Adrenal gland (tissue), 12 donors: ENCODE results near the gene PDS5A. TPM values are rescaled to one million over a fixed set of nuclear protein-coding genes. Genes with fewer than 3 reads are reported as not detected.
"Not testable (repeated sequence)": the region's sequence is repeated elsewhere in the genome, so short reads cannot be mapped to it uniquely, and the experiment has no call there.

ENCODE experiments used
- DNase-seq, 7 donors: peaks; one replicate each; pipeline ENCODE4 v3.0.0-alpha.2; 2019 to 2020
- H3K27ac ChIP-seq, 5 donors: fragments of 200-600 bp; sonication (generic) in 4 of 5; 1 replicate in 3 of 5; 2 replicates in 2 of 5; pipeline versions ENCODE4 v1.5.1 to v1.8.0; 2016 to 2020; ENCODE audit warnings: mild to moderate bottlenecking in 1 of 5
- H3K27me3 ChIP-seq: fragments of 200-600 bp; 2 replicates; pipeline ENCODE4 v1.8.0; 2021
- H3K36me3 ChIP-seq, 2 donors: fragments of 200-600 bp; replicated peaks in 1 of 2; 1 replicate in 1 of 2; 2 replicates in 1 of 2; pipeline versions ENCODE4 v1.5.1 to v1.8.0; 2018 to 2022
- H3K4me1 ChIP-seq, 2 donors: fragments of 200-600 bp; replicated peaks in 1 of 2; 1 replicate in 1 of 2; 2 replicates in 1 of 2; pipeline versions ENCODE4 v1.5.1 to v1.8.0; 2018 to 2021
- H3K4me3 ChIP-seq, 4 donors: fragments of 200-600 bp; sonication (generic) in 3 of 4; one replicate each; pipeline ENCODE4 v1.5.1; 2016 to 2018
- H3K9me3 ChIP-seq, 3 donors: fragments of 200-600 bp; sonication (generic) in 1 of 3; replicated peaks in 1 of 3; 1 replicate in 2 of 3; 2 replicates in 1 of 3; pipeline versions ENCODE4 v1.5.1 to v1.8.0; 2016 to 2021
- POLR2A ChIP-seq, 2 donors: fragments of 450-650 bp; IDR thresholded peaks; one replicate each; pipeline ENCODE4 v1.6.1; 2017; ENCODE audit warnings: antibody characterized with exemption in 2 of 2, mild to moderate bottlenecking in 2 of 2, moderate library complexity in 1 of 2
- WGBS, 4 donors: extraction: QIAGEN DNeasy Blood & Tissue Kit in 2 of 4; methylation state at CpG; one replicate each; pipeline versions ENCODE4 v1.1.5 to v1.1.7; 2013 to 2017; 5-methylcytosine and 5-hydroxymethylcytosine counted together
- intact Hi-C, 2 donors: fragments of 100-400 bp; cut with DNase I; formaldehyde crosslinking; loops; one replicate each; pipeline versions ENCODE4 v1.14.1 to v1.15.0; 2022 to 2023
- polyA plus RNA-seq, 3 donors: library from polyadenylated mRNA; stranded (reverse); fragments of 200-250 nt in 2 of 3; fragments of 350-450 nt in 1 of 3; fragmentation: Illumina TruSeq in 1 of 3; extraction: RNeasy Lipid Tissue Mini Kit (QIAGEN cat#74804) in 1 of 3; gene quantifications; one replicate each; pipeline ENCODE4 v1.2.3, GENCODE V29; 2013 to 2014
- total RNA-seq, 9 donors: library from RNA; depleted of rRNA in 4 of 9; stranded (reverse); fragments of >200 nt in 4 of 9; fragments of 120-200 nt in 1 of 9; fragmentation: NEBNext Ultra II Directional in 1 of 9; extraction: Animal tissue kit (Norgen Biotek cat#: 25700) in 1 of 9; gene quantifications; one replicate each; pipeline versions ENCODE4 v1.1.0 to v1.2.4, GENCODE V29; 2013 to 2023
- TF ChIP-seq, protein P1 (sequence below), 6 experiments: fragments of 450-650 bp in 4 of 6; fragments of 200-600 bp in 2 of 6; sonication (generic) in 1 of 6; IDR thresholded peaks; 1 replicate in 5 of 6; 2 replicates in 1 of 6; pipeline versions ENCODE4 v1.5.1 to v1.8.0; 2016 to 2021; ENCODE audit warnings: antibody characterized with exemption in 6 of 6, mild to moderate bottlenecking in 2 of 6, moderate library complexity in 1 of 6
- donor health status: healthy with polysubstance abuse.
- donor health status: Bipolar disorder and iron deficiency.
- donor health status: DM: yes; HTN: yes; CAD: no.
- donor health status: DM: no; HTN: no; CAD: no.
- donor health status: DM: no; HTN: no; CAD: no.
- donor health status: DM: yes; HTN: yes; CAD: no.

The PDS5A gene
- total and polyA plus RNA-seq, 12 donors = 16.2 to 63.2 (median 45.5) TPM

GRCh38 chr4:39850727-39851126 lies 127.0 kb downstream of the PDS5A start:
- no peak overlapping the region for H3K4me3 ChIP-seq
- DNase-seq = no peak
- intact Hi-C loops = no loop called here
- H3K4me1 ChIP-seq = no peaks in the 10 kb centered on the region
- no peaks in the 10 kb centered on the region for H3K27me3 ChIP-seq
- no peaks in the 10 kb centered on the region for H3K9me3 ChIP-seq
- H3K27ac ChIP-seq = no peak overlapping the region
- TF ChIP-seq, protein P1, sequence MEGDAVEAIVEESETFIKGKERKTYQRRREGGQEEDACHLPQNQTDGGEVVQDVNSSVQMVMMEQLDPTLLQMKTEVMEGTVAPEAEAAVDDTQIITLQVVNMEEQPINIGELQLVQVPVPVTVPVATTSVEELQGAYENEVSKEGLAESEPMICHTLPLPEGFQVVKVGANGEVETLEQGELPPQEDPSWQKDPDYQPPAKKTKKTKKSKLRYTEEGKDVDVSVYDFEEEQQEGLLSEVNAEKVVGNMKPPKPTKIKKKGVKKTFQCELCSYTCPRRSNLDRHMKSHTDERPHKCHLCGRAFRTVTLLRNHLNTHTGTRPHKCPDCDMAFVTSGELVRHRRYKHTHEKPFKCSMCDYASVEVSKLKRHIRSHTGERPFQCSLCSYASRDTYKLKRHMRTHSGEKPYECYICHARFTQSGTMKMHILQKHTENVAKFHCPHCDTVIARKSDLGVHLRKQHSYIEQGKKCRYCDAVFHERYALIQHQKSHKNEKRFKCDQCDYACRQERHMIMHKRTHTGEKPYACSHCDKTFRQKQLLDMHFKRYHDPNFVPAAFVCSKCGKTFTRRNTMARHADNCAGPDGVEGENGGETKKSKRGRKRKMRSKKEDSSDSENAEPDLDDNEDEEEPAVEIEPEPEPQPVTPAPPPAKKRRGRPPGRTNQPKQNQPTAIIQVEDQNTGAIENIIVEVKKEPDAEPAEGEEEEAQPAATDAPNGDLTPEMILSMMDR (IDR thresholded peaks at IDR 0.05) = no peak
- no peak for TF ChIP-seq POLR2A (IDR thresholded peaks at IDR 0.05)
- peaks cover 0 to 24% of the 10 kb centered on the region in 2 donors for H3K36me3 ChIP-seq

DNA sequence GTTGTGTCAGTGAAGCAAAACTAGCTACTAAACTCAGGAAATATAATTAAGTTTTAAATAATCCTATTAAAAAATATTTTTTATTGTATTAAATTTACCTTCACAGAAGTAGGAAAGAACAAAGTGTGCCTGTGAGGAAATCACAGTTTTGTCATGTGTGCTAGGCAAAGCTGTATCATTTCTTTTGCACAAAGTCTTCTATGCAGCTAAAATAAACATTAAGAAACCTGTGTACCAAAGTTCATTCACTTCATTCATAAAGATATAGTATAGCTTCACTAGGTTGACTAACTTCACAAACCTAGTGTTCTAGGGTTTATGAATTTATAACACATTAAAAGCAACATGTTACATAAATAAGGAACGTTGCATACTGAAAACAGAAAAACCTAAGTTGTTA lies 131.0 kb downstream of the PDS5A start:
- no peaks in the 10 kb centered on the region for H3K27me3 ChIP-seq
- no peak overlapping the region for H3K4me3 ChIP-seq
- no peak overlapping the region for H3K27ac ChIP-seq
- H3K9me3 ChIP-seq = no peaks in the 10 kb centered on the region
- no peak for TF ChIP-seq POLR2A (IDR thresholded peaks at IDR 0.05)
- TF ChIP-seq, protein P1 (IDR thresholded peaks at IDR 0.05) = no peak
- no peak for DNase-seq
- intact Hi-C loops = no loop called here
- H3K4me1 ChIP-seq = no peaks in the 10 kb centered on the region
- peaks cover 0 to 28% of the 10 kb centered on the region in 2 donors for H3K36me3 ChIP-seq
- WGBS, 4 donors = 81 to 98% (median 86%) methylated on average over 1 of the region's 1 CpG

- DNase-seq = no peak
- Histone ChIP-seq H3K36me3 (peaks cover 0 to 33% of the 10 kb centered on the region in 2 donors), H3K4me1 (no peaks in the 10 kb centered on the region), H3K27ac (no peak overlapping the region), H3K27me3 (no peaks in the 10 kb centered on the region), H3K4me3 (no peak overlapping the region), H3K9me3 (no peaks in the 10 kb centered on the region)
- WGBS, 4 donors = 87 to 89% (median 88%) methylated on average over 12 of the region's 12 CpGs
- intact Hi-C loops = no loop called here
- no peak for TF ChIP-seq POLR2A (IDR thresholded peaks at IDR 0.05)
- TF ChIP-seq, protein P1 (IDR thresholded peaks at IDR 0.05) = no peak
Observed at GRCh38 chr4:39846120-39846519, 131.6 kb downstream of the PDS5A start.

DNA sequence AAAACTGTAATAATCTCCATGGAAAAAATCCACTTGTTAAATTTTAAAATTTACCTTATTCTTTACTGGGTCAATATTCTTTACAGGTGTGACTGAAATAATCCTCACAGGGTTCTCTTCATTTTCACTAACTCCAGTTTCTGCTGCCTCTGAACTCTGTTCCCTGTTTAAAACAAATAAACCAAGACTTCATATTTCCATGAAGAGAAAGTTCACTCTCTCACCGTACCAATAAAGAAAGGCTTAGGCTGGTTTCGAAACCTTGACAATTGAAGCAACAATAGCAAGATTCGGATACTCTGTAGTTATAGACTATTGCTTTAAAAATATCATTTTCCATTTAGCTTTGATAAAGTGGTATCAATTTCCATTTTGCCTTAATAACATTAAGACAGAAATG lies 135.8 kb downstream of the PDS5A start:
- H3K4me1 ChIP-seq = no peaks in the 10 kb centered on the region
- no peak overlapping the region for H3K4me3 ChIP-seq
- TF ChIP-seq, protein P1 (IDR thresholded peaks at IDR 0.05) = no peak
- TF ChIP-seq POLR2A (IDR thresholded peaks at IDR 0.05) = no peak
- H3K36me3 ChIP-seq = peaks cover 0 to 54% of the 10 kb centered on the region in 2 donors
- 95 to 98% (median 96%) methylated on average over 3 of the region's 3 CpGs for WGBS, 4 donors
- DNase-seq = no peak
- no peaks in the 10 kb centered on the region for H3K27me3 ChIP-seq
- intact Hi-C loops = no loop called here
- H3K9me3 ChIP-seq = no peaks in the 10 kb centered on the region
- no peak overlapping the region for H3K27ac ChIP-seq

DNA sequence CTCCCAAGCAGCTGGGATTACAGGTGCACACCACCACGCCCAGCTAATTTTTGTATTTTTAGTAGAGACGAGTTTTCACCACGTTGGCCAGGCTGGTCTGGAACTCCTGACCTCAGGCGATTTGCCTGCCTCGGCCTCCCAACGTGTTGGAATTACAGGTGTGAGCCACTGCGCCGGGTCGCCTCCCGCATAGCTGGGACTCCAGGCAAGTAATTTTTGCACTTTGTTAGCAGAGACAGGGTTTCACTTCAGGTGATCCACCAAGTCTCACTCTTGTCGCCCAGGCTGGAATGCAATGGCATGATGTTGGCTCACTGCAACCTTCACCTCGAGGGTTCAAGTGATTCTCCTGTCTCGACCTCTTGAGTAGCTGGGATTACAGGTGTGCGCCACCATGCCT lies 137.2 kb downstream of the PDS5A start:
- H3K27me3 ChIP-seq, H3K4me1 ChIP-seq, H3K9me3 ChIP-seq, intact Hi-C loops, H3K4me3 ChIP-seq, H3K27ac ChIP-seq: not testable (repeated sequence)
- peak in 1 of 7 donors; percentile 42 for DNase-seq
- peaks cover 0 to 65% of the 10 kb centered on the region in 2 donors for H3K36me3 ChIP-seq
- WGBS, 4 donors = 95 to 98% (median 97%) methylated on average over 13 to 14 of the region's 14 CpGs
